ENCODE measurements around the gene CERS4. TPM values are rescaled to one million over a fixed set of nuclear protein-coding genes. Genes with fewer than 3 reads are reported as not detected.

The CERS4 gene
- total and polyA plus RNA-seq, 2 donors (not counting 3 experiments of a cell fraction or from before 2014, with no cell fraction given), result 4.9 to 7.7 TPM

DNA sequence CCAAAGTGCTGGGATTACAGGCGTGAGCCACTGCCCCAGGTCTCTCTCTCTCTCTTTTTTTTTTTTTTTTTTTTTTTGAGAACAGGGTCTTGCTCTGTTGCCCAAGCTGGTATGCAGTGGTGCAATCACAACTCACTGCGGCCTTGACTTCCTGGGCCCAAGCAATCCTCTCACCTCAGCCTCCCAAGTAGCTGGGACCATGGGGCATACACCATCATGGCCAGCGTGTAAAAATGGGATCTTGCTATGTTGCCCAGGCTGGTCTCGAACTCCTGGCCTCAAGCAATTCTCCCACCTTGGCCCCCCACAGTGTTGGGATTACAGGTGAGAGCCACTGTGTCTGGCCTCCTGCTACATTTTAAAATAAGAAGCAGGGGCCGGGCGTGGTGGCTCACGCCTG lies 40.6 kb upstream of the CERS4 start:
- Histone ChIP-seq H3K4me1 (ENCODE audit: control insufficient read depth, extremely low read depth, insufficient read depth, low read length) (no peaks in the 10 kb centered on the region), H3K36me3 (ENCODE audit: control insufficient read depth in 2 of 2, extremely low read depth in 1 of 2, insufficient read depth in 2 of 2, low read length in 2 of 2) (no peaks in the 10 kb centered on the region), H4K20me1 (replicated peaks; ENCODE audit: control insufficient read depth, extremely low read depth, insufficient read depth, low read length) (no peaks in the 10 kb centered on the region), H2AFZ (ENCODE audit: low read depth, low read length) (no peak overlapping the region), H3K9ac (replicated peaks; ENCODE audit: extremely low read depth, insufficient read depth, low read length) (no peak overlapping the region), H3K4me3 (replicated peaks in 1 of 3; ENCODE audit: insufficient read depth in 1 of 3, low read depth in 1 of 3, low read length in 3 of 3) (no peak overlapping the region), H3K9me1 (replicated peaks; ENCODE audit: control insufficient read depth, extremely low read depth, insufficient read depth, low read length) (no peaks in the 10 kb centered on the region), H3K79me2 (ENCODE audit: control insufficient read depth, insufficient read depth, low read length) (no peaks in the 10 kb centered on the region), H3K9me3 (replicated peaks; ENCODE audit: control insufficient read depth, insufficient read depth, low read length) (no peaks in the 10 kb centered on the region), H3K4me2 (ENCODE audit: insufficient read depth, low read length) (no peak overlapping the region), H3K27ac (ENCODE audit: insufficient read depth, low read depth, low read length) (no peak overlapping the region), H3K27me3 (ENCODE audit: control insufficient read depth in 2 of 2, insufficient read depth in 2 of 2, low read length in 2 of 2) (no peaks in the 10 kb centered on the region)
- POLR2A ChIA-PET, result interaction anchor here (0.7 kb wide), 1 partner anchor 7 kb away, joined by 3 read pairs; no protein-coding TSS in a partner anchor
- no peak for TF ChIP-seq MAX (IDR thresholded peaks at IDR 0.05; ENCODE audit: insufficient read depth, insufficient read length)
- no peak for TF ChIP-seq FOS (IDR thresholded peaks at IDR 0.05; ENCODE audit: borderline replicate concordance, insufficient read depth, low read length)
- TF ChIP-seq POLR2A (IDR thresholded peaks at IDR 0.05; ENCODE audit: low read depth, low read length), result no peak
- TF ChIP-seq MYC (IDR thresholded peaks at IDR 0.05; ENCODE audit: low read depth, low read length), result no peak
- TF ChIP-seq POLR2AphosphoS5 (IDR thresholded peaks at IDR 0.05; ENCODE audit: insufficient read depth, low read depth, low read length), result no peak
- TF ChIP-seq GATA2 (IDR thresholded peaks at IDR 0.05; ENCODE audit: insufficient read depth, insufficient read length, low read depth, low read length), result no peak
- TF ChIP-seq, protein P1, sequence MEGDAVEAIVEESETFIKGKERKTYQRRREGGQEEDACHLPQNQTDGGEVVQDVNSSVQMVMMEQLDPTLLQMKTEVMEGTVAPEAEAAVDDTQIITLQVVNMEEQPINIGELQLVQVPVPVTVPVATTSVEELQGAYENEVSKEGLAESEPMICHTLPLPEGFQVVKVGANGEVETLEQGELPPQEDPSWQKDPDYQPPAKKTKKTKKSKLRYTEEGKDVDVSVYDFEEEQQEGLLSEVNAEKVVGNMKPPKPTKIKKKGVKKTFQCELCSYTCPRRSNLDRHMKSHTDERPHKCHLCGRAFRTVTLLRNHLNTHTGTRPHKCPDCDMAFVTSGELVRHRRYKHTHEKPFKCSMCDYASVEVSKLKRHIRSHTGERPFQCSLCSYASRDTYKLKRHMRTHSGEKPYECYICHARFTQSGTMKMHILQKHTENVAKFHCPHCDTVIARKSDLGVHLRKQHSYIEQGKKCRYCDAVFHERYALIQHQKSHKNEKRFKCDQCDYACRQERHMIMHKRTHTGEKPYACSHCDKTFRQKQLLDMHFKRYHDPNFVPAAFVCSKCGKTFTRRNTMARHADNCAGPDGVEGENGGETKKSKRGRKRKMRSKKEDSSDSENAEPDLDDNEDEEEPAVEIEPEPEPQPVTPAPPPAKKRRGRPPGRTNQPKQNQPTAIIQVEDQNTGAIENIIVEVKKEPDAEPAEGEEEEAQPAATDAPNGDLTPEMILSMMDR (IDR thresholded peaks at IDR 0.05; ENCODE audit: extremely low read depth in 1 of 2, insufficient read depth in 1 of 2, low read depth in 1 of 2, low read length in 2 of 2), result no peak
- no peak for TF ChIP-seq EZH2 (IDR thresholded peaks at IDR 0.05; ENCODE audit: borderline replicate concordance, low read depth, low read length, severe bottlenecking)
- TF ChIP-seq JUN (IDR thresholded peaks at IDR 0.05; ENCODE audit: borderline replicate concordance, insufficient read depth, insufficient read length, low read depth), result no peak
- CTCF ChIA-PET, result interaction anchor here (2.8 kb wide), 1 partner anchor 10 kb away, joined by 18 read pairs; no protein-coding TSS in a partner anchor
- BruUV-seq (replicated peaks), result no TSS peak
- FAIRE-seq, result no peak
- dilution Hi-C loops (cut with MboI; ENCODE audit: extremely low pct_ligation_motif_present, low sequenced_read_pairs), result no loop called here
- no peak for DNase-seq (ENCODE audit: low read depth, low spot score)
- intact Hi-C loops (cut with micrococcal nuclease), result no loop called here
